ENCODE results near the gene SDK2.

Gene SDK2, protein sequence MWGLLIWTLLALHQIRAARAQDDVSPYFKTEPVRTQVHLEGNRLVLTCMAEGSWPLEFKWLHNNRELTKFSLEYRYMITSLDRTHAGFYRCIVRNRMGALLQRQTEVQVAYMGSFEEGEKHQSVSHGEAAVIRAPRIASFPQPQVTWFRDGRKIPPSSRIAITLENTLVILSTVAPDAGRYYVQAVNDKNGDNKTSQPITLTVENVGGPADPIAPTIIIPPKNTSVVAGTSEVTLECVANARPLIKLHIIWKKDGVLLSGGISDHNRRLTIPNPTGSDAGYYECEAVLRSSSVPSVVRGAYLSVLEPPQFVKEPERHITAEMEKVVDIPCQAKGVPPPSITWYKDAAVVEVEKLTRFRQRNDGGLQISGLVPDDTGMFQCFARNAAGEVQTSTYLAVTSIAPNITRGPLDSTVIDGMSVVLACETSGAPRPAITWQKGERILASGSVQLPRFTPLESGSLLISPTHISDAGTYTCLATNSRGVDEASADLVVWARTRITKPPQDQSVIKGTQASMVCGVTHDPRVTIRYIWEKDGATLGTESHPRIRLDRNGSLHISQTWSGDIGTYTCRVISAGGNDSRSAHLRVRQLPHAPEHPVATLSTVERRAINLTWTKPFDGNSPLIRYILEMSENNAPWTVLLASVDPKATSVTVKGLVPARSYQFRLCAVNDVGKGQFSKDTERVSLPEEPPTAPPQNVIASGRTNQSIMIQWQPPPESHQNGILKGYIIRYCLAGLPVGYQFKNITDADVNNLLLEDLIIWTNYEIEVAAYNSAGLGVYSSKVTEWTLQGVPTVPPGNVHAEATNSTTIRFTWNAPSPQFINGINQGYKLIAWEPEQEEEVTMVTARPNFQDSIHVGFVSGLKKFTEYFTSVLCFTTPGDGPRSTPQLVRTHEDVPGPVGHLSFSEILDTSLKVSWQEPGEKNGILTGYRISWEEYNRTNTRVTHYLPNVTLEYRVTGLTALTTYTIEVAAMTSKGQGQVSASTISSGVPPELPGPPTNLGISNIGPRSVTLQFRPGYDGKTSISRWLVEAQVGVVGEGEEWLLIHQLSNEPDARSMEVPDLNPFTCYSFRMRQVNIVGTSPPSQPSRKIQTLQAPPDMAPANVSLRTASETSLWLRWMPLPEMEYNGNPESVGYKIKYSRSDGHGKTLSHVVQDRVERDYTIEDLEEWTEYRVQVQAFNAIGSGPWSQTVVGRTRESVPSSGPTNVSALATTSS (N-terminal part only)

GRCh38 chr17:73644145-73645049 is at the start of gene SDK2:
Gene SDK2, minus strand, starts transcription at chr17:73644445. Its CDS starts 357 bp downstream, at chr17:73644088.
- intact Hi-C loops (cut with DNase I), result loop anchor here (5.0 kb wide), 1 partner anchor 217 kb away; no protein-coding TSS in a partner anchor

DNA sequence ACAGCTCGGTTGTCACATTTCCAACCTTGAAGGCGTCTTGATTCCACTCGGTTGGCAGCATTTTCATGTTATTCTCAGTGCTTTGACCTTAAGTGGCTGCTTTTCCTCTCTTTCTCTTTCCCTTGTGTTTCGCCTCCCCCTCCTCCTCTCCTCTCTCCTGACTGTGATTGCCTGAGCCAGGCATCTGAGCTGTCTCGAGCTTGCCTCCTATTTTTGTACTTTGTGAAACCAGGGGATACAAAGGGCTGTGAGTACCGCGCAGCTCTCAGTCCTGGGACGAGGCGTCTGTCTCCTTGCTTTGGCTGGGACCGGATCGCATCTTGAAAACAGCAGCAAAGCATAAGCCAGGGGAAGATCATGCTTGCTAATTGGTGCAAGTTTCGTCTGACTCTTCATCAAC is 48.8 kb upstream of the SDK2 start:
- intact Hi-C loops (cut with DNase I), result no loop called here

More at GRCh38 chr17:73644145-73645049, at the start of gene SDK2:
- DNase-seq, result peak in 6 of 42 donors; percentile 22 to 40 (median 34)

GRCh38 chr17:73691321-73691766 is 47.1 kb upstream of the SDK2 start:
- intact Hi-C loops (cut with DNase I), result no loop called here
- DNase-seq, result no peak

More for the DNA sequence above, 48.8 kb upstream of the SDK2 start:
- peak in 10 of 42 donors; percentile 16 to 58 (median 27) for DNase-seq

DNA sequence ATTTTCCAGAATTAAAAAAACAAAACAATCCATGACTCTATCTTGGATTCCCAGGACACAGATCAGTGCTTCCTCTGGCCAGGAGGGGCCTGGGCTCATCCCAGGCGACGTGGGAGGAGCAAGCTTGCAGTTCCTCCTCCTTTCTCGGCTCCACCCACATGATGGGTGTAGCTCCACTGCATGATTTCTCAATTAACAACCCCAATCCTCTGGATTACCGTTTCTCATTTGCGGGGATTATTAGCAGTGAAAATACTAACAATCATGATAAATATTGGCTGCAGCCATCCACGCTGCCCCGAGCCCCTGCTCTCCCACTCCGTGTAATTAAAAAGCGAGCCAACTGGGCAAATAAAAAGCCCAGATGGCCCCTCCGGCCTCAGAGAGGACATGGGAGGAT is 46.4 kb upstream of the SDK2 start:
- no peak for DNase-seq

DNA sequence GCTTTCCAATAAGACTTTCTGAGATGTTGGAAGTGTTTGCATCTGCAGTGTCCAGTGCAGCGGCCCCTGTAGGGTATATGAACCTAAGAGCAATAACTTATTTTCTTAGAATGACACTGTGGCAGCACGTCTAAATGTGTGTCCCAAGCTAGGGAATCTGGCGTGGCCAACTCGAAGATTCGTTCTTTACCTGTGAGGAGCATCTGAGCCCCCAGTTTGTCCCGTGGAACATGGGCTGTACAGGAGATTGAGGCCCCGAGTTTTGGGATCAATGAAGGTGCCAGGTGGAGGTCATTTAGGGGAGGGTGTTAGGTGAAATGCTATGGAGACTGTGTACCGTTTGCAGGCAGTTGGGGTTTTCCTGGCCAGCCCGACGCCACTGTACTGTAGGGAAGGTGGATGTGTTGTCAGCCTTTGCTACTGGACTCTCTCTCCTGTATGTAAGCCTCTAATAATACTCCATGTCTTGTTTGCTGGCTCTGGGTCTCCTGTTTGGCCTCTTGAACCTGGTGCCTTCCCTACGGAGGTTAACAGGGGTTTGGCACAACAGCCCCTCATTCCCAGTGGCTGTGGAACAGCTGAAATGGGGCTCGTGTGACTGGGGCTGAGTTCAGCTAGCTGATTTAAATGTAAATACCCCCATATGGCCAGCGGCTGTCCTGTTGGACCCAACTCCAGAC is 45.5 kb upstream of the SDK2 start:
- no peak for DNase-seq
- intact Hi-C loops (cut with DNase I), result no loop called here

More for the DNA sequence above, 46.4 kb upstream of the SDK2 start:
- intact Hi-C loops (cut with DNase I), result no loop called here

- intact Hi-C loops (cut with DNase I), result no loop called here
- no peak for DNase-seq
Observed at GRCh38 chr17:73686961-73687360, 42.7 kb upstream of the SDK2 start.

DNA sequence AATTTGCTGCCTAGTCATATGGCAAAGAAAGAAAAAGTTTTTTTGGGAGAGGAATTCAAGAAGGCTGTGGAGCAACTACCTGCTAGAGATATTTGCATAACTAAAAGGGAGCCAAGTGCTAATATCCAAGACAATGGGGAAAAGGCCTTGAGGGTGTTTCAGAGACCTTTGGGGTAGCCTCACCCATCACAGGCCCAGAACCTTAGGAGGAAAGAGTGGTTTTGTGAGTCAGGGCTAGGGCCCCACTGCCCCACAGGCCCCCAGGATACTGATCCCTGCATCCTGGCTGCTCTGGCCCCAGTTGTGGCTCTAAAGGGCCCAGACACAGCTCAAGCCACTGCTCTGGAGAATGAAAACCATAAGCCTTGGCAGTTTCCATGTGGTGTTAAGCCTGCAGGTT is 41.9 kb upstream of the SDK2 start:
- DNase-seq, result no peak
- intact Hi-C loops (cut with DNase I), result no loop called here

GRCh38 chr17:73684183-73684582 is 39.9 kb upstream of the SDK2 start:
- intact Hi-C loops (cut with DNase I), result no loop called here
- DNase-seq, result no peak

- intact Hi-C loops (cut with DNase I), result no loop called here
- no peak for DNase-seq
Observed at GRCh38 chr17:73683771-73684170, 39.5 kb upstream of the SDK2 start.

DNA sequence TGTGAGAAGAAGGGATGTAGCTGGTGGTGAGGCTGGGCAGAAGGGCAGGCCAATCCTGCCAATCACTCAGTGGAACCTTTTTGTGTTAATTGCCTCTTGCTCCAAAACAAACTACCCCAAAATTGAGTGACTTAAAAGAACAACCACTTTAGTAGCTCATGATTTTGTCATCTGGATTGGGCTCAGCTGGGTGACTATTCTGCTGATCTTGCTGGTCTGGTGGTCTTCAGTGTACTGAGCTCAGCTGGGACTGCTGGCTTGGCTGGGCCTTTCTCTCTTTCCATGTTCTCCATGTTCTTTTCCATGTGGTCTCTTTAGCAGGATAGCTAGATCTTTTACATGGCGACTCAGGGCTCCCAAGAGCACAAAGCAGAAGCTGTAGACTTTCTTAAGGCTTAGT is 37.7 kb upstream of the SDK2 start:
- DNase-seq, result no peak
- intact Hi-C loops (cut with DNase I), result no loop called here

- intact Hi-C loops (cut with DNase I), result no loop called here
- DNase-seq, result no peak
Observed at GRCh38 chr17:73679476-73679875, 35.2 kb upstream of the SDK2 start.

DNA sequence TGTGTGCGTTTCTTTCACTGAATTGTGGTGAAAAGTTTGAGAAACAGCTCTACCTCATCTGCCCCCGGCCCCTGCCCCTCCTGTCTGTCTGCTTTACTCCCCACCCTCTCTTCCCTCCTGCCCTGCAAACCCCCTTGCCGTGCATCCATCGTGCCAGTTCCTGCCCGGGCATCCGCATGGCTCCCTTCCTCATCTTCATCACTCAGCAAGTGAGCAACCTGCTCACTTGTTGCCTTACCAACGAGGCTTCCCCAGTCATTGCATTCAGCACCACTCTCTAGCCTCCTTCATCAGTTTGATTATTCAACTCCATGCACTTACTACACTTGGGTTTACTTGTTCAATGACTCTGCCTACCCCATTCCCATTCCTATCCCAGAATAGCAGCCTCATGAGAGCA is 34.8 kb upstream of the SDK2 start:
- intact Hi-C loops (cut with DNase I), result no loop called here
- no peak for DNase-seq

GRCh38 chr17:73669771-73670170 is 25.5 kb upstream of the SDK2 start:
- no peak for DNase-seq
- intact Hi-C loops (cut with DNase I), result no loop called here

DNA sequence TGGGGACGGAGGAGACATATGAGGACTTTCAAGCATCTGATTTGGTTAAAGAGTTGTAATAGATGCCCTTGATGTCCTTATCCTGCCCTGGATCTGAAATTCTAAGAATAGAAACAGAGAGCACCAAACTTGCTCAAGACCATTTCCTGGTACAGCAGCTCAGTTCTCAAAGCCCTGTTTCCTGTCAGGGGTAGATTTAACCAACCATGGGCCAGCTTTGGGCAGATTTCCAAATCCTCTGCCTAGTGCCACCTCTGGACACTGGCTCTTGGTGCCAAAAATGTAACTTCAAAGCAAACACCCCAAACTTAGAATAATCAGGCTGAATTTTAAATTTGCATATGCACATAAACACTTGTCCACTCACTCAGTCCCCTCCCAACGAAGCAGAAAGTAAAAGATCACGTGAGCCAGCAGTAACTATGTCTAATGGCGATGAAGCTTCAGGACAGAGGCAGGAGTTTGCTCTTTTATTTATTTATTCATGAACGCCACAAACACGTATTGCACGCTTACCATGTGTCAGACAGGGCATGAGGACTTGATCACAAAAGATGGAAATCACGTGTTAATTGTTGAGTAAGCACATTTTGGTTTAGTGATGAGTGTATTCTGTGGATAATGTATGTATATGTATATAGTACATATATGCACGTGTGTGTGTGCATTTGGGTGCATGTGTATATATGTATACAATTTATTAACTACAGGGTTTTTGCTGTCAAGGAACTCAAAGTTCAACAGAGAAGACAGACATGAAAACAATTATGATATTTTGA is 23.1 kb upstream of the SDK2 start:
- peak in 6 of 42 donors; percentile 12 to 47 (median 28) for DNase-seq
- intact Hi-C loops (cut with DNase I), result no loop called here

- intact Hi-C loops (cut with DNase I), result no loop called here
- DNase-seq, result no peak
Observed at GRCh38 chr17:73663614-73664013, 19.4 kb upstream of the SDK2 start.

DNA sequence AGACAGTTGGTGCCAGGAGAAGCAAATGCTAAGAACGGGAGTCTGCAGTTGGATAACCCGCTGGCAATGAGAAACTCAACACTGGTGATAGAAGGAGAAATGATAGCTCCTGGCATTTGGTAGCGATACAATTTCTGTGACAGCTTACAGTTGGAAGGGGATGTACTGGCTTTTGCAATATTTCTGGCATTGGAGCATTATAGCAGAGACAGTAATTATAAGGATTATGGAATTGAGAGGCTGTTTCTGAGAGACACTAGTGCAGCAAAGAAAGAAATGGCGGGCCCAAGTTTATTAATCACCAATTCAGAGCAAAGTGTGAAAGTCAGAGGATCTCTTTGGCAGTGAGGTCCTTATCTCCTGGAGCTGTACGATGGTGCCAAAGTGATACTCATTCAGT is 16.1 kb upstream of the SDK2 start:
- DNase-seq, result no peak
- intact Hi-C loops (cut with DNase I), result no loop called here

All from head of caudate nucleus (tissue), 42 donors.